NK-92 (cell line): ENCODE data around the gene MORN2.

Experiments
- DNase-seq: peaks from one replicate; lab custom pipeline; 2025; ENCODE audit not compliant: unreplicated experiment; lab: John Stamatoyannopoulos, UW

MORN2 gene

GRCh38 chr2:38889045-38889444, 13.3 kb downstream of the MORN2 start:
- DNase-seq, result no peak

GRCh38 chr2:38889575-38889974, 13.8 kb downstream of the MORN2 start, which contains the start of gene ARHGEF33:
Gene ARHGEF33 (plus strand): TSS chr2:38889875. CDS start chr2:38919448, 29,573 bp downstream.
- no peak for DNase-seq

GRCh38 chr2:38892819-38893218, 17.0 kb downstream of the MORN2 start:
- DNase-seq, result no peak

GRCh38 chr2:38898256-38898655, 22.5 kb downstream of the MORN2 start:
- DNase-seq, result no peak

GRCh38 chr2:38900726-38901125, 24.9 kb downstream of the MORN2 start:
- DNase-seq, result no peak

- DNase-seq, result no peak
These were observed 29.5 kb downstream of the MORN2 start for GRCh38 chr2:38905251-38905650.

GRCh38 chr2:38907242-38907641, 31.5 kb downstream of the MORN2 start:
- no peak for DNase-seq

- no peak for DNase-seq
These were observed 32.2 kb downstream of the MORN2 start for GRCh38 chr2:38907743-38908562.

- no peak for DNase-seq
These were observed 34.1 kb downstream of the MORN2 start for GRCh38 chr2:38909872-38910271.

GRCh38 chr2:38911191-38911590, 35.4 kb downstream of the MORN2 start:
- DNase-seq, result no peak

- DNase-seq, result no peak
These were observed 36.8 kb downstream of the MORN2 start for GRCh38 chr2:38912619-38913018.

- no peak for DNase-seq
These were observed 46.6 kb downstream of the MORN2 start for GRCh38 chr2:38922389-38922788.

GRCh38 chr2:38922902-38923301, 47.1 kb downstream of the MORN2 start:
- no peak for DNase-seq

- no peak for DNase-seq
These were observed 50.2 kb downstream of the MORN2 start for GRCh38 chr2:38925982-38926381.

- no peak for DNase-seq
These were observed 54.8 kb downstream of the MORN2 start for GRCh38 chr2:38930600-38930999.
